Measurements from ENCODE around the gene CORO2B. TPM values are rescaled to one million over a fixed set of nuclear protein-coding genes. Genes with fewer than 3 reads are reported as not detected.
"Not testable (repeated sequence)": the region's sequence is repeated elsewhere in the genome, so short reads cannot be mapped to it uniquely, and the experiment has no call there.

The CORO2B gene
- total RNA-seq, 1 donor from 2014 or later = 0.43 TPM

DNA sequence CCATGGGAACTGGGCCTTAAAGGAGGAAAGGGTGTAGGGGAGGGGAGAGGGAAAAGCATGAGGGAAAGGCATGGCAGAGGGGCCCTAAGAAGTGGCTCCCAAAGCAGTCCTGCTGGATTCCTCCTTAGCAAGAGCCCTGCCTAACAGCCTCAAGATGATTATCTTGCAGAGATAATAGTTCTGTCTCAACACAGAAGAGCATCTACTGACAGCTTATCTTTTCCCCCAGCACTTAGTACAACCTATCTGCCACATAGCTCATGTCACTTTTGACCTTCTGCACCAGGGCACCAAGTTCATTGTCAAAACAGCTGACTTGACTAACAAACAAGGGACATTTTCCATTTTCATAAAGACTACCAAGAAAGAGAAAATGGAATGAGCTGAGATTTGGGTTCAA lies 155.6 kb downstream of the CORO2B start:
- Mint-ChIP-seq H3K36me3 (ENCODE audit: low read depth) (no peaks in the 10 kb centered on the region), H3K27ac (no peak overlapping the region), H3K4me3 (ENCODE audit: low read depth) (no peak overlapping the region), H3K9me3 (no peaks in the 10 kb centered on the region), H3K4me1 (ENCODE audit: low read depth) (peaks cover 3% of the 10 kb centered on the region), H3K27me3 (ENCODE audit: low read depth) (peaks cover 20% of the 10 kb centered on the region)
- intact Hi-C loops (cut with micrococcal nuclease) = loop anchor here (5.0 kb wide), 1 partner anchor 93 kb away; no protein-coding TSS in a partner anchor
- DNase-seq (ENCODE audit: low spot score) = no peak

DNA sequence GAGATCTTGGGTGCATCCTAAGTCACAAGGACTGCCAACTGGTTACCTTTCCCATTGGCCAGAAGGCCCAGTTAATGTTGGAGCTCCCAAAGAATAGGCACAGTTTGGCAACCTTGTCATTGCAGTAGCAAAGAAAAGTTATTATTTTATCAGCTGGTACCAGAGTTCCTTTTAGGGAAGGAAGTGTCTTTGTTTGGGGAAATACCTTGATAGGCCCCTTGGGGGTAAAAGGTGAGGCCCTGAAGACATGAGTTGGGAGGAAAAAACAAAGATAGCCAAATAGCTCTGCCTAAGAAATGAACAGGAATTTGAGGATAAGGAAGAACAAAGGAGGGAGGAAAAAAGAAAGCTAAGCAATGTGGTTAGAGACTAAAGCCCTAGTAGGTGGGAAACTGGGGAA lies 156.1 kb downstream of the CORO2B start:
- intact Hi-C loops (cut with micrococcal nuclease) = loop anchor here (5.0 kb wide), 1 partner anchor 92 kb away; no protein-coding TSS in a partner anchor
- Mint-ChIP-seq H3K27ac (no peak overlapping the region), H3K4me3 (ENCODE audit: low read depth) (no peak overlapping the region), H3K27me3 (ENCODE audit: low read depth) (peaks cover 20% of the 10 kb centered on the region), H3K9me3 (no peaks in the 10 kb centered on the region), H3K36me3 (ENCODE audit: low read depth) (no peaks in the 10 kb centered on the region), H3K4me1 (ENCODE audit: low read depth) (peaks cover 3% of the 10 kb centered on the region)
- no peak for DNase-seq (ENCODE audit: low spot score)

DNA sequence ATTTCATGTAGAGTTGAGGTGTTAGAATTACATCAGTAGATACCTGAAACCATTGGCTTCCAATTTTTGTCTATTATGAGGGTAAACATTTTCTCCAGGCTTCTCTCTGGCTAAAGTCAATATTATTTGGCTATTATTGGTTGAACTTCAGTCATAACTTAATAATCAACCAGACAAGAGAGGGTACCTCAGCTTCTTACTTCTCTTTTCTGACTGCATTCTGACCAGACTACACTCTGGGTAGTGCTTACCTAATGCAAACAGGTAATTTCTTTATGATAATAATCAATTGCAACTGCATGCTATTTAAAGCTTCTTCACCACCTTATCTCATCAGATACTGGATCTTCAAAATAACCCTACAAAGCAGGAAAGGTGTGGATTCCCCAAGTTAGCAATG lies 156.8 kb downstream of the CORO2B start:
- intact Hi-C loops (cut with micrococcal nuclease) = no loop called here
- no peaks in the 10 kb centered on the region for H3K36me3 Mint-ChIP-seq (ENCODE audit: low read depth)
- H3K4me3 Mint-ChIP-seq (ENCODE audit: low read depth) = no peak overlapping the region
- no peak overlapping the region for H3K27ac Mint-ChIP-seq
- DNase-seq (ENCODE audit: low spot score) = no peak
- no peaks in the 10 kb centered on the region for H3K9me3 Mint-ChIP-seq
- peaks cover 3% of the 10 kb centered on the region for H3K4me1 Mint-ChIP-seq (ENCODE audit: low read depth)
- peaks cover 20% of the 10 kb centered on the region for H3K27me3 Mint-ChIP-seq (ENCODE audit: low read depth)

DNA sequence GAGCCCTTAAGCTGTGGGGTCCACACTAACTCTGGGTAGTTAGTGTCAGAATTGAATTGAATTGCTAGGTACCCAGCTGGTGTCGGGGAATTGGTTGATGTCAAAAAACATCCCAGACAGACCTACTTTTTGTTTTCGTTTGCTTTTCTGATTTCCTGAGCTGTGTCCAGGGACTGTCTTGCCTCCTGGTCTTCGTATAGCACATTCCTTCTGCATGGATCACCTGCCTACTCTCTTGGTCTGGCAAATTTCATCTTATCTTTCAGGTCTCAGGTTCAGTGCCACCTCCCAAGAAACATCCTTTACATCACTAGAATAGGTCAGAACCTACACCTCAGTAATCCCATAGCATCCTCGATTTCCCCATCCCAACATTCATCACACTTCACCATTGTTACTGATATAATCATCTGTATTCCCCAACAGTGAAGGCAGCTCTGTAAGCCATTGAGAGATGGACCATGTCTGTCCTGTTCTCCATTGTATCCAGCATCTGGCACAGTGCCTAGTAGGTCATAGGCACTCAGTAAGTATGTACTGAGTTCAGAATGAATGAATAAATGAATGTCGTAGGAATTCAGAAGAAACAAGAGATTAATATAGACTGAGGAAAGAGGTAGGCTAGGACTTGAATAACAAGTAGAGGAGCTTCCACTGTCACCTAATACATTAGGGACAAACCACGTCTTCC lies 160.7 kb downstream of the CORO2B start:
- H3K36me3 Mint-ChIP-seq (ENCODE audit: low read depth) = no peaks in the 10 kb centered on the region
- H3K4me1 Mint-ChIP-seq (ENCODE audit: low read depth) = no peaks in the 10 kb centered on the region
- no peak overlapping the region for H3K4me3 Mint-ChIP-seq (ENCODE audit: low read depth)
- DNase-seq (ENCODE audit: low spot score) = no peak
- no peaks in the 10 kb centered on the region for H3K9me3 Mint-ChIP-seq
- intact Hi-C loops (cut with micrococcal nuclease) = no loop called here
- no peak overlapping the region for H3K27ac Mint-ChIP-seq
- H3K27me3 Mint-ChIP-seq (ENCODE audit: low read depth) = peaks cover 11% of the 10 kb centered on the region

DNA sequence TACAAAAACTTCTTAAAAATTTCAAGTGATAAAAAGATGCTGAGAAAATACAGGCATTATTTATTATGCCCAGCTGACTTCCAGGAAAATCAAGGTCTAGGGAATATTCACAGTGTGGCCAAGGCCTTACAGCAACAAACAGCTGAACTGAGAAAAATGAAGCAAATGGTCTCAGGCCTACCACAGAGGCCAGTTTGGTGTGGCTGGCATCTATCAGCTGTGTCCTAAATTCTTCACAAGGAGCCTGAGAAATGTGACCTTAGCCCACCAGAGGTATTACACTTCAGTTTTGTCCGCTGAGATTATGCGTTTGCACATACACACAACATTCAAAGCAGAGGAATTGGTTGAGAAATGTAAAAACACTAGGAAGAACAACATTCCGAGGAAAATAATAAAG lies 164.5 kb downstream of the CORO2B start:
- no peaks in the 10 kb centered on the region for H3K9me3 Mint-ChIP-seq
- no peak overlapping the region for H3K27ac Mint-ChIP-seq
- no peaks in the 10 kb centered on the region for H3K27me3 Mint-ChIP-seq (ENCODE audit: low read depth)
- no peaks in the 10 kb centered on the region for H3K36me3 Mint-ChIP-seq (ENCODE audit: low read depth)
- no peak for DNase-seq (ENCODE audit: low spot score)
- no peaks in the 10 kb centered on the region for H3K4me1 Mint-ChIP-seq (ENCODE audit: low read depth)
- H3K4me3 Mint-ChIP-seq (ENCODE audit: low read depth) = no peak overlapping the region
- intact Hi-C loops (cut with micrococcal nuclease) = no loop called here

DNA sequence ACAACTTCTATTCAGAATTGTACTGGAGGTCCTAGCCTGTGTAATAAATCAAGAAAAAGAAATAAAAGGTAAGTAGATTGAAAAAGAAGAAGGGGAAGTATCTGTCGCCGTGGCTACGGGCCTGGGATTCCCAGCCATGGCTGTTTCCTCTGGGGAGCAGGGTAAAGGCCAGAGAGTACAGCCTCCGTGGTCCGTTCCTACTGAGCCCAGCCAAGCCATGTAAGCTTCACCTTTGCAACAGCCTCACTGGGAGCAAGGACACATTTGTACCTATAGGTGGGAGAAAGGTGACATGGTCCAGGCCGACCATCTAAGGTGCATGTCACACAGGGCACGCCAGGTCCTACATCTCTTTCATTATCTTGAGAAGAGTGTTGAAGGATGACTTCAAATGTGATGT lies 170.6 kb downstream of the CORO2B start:
- H3K27ac Mint-ChIP-seq = no peak overlapping the region
- no peak overlapping the region for H3K4me3 Mint-ChIP-seq (ENCODE audit: low read depth)
- H3K9me3 Mint-ChIP-seq = no peaks in the 10 kb centered on the region
- no peaks in the 10 kb centered on the region for H3K36me3 Mint-ChIP-seq (ENCODE audit: low read depth)
- peaks cover 2% of the 10 kb centered on the region for H3K27me3 Mint-ChIP-seq (ENCODE audit: low read depth)
- DNase-seq (ENCODE audit: low spot score) = no peak
- H3K4me1 Mint-ChIP-seq (ENCODE audit: low read depth) = no peaks in the 10 kb centered on the region
- intact Hi-C loops (cut with micrococcal nuclease) = no loop called here

DNA sequence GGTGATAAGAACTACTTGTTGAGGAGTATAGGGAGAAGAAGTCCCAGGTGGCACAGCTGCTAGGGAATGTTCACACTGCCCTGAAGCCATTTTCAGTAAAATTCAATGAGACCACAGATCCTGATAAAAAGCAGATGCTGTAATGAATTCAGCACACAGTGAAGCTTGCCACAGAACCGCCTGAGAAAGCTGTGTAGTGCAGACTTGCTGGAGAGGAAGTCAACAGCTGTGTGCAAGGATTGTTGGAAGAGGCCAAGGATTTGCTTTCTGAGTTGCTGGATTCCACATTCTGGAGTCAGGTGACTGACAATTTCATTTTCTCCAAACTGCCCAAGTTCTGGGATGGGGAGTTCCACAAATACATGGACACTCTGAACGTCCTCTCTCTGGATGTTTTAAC lies 171.0 kb downstream of the CORO2B start:
- DNase-seq (ENCODE audit: low spot score) = no peak
- H3K4me3 Mint-ChIP-seq (ENCODE audit: low read depth) = no peak overlapping the region
- H3K9me3 Mint-ChIP-seq = peaks cover 1% of the 10 kb centered on the region
- intact Hi-C loops (cut with micrococcal nuclease) = no loop called here
- H3K27ac Mint-ChIP-seq = no peak overlapping the region
- H3K36me3 Mint-ChIP-seq (ENCODE audit: low read depth) = peaks cover 1% of the 10 kb centered on the region
- peaks cover 2% of the 10 kb centered on the region for H3K4me1 Mint-ChIP-seq (ENCODE audit: low read depth)
- peaks cover 2% of the 10 kb centered on the region for H3K27me3 Mint-ChIP-seq (ENCODE audit: low read depth)

DNA sequence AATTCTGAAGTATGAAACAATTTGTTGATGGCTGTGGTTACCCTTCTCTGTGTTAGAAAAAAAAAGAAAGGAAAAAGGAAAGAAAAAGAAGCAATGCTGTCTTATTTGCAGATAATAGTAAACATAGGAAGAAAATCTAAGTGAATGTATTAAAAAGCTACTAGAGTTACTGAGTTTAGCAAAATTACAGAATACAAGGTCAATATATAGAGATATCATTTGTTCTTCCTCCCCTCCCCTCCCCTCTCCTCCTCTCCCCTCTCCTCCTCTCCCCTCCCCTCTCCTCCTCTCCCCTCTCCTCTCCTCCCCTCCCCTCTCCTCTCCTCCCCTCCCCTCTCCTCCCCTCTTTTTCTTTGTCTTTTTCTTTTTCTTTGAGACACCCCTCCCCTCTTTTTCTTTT lies 172.8 kb downstream of the CORO2B start:
- Mint-ChIP-seq H3K9me3 (peaks cover 3% of the 10 kb centered on the region), H3K36me3 (ENCODE audit: low read depth) (peaks cover 3% of the 10 kb centered on the region), H3K4me1 (ENCODE audit: low read depth) (peaks cover 8% of the 10 kb centered on the region), H3K27ac (no peak overlapping the region), H3K4me3 (ENCODE audit: low read depth) (no peak overlapping the region), H3K27me3 (ENCODE audit: low read depth) (peaks cover 2% of the 10 kb centered on the region)
- intact Hi-C loops (cut with micrococcal nuclease) = no loop called here
- no peak for DNase-seq (ENCODE audit: low spot score)

DNA sequence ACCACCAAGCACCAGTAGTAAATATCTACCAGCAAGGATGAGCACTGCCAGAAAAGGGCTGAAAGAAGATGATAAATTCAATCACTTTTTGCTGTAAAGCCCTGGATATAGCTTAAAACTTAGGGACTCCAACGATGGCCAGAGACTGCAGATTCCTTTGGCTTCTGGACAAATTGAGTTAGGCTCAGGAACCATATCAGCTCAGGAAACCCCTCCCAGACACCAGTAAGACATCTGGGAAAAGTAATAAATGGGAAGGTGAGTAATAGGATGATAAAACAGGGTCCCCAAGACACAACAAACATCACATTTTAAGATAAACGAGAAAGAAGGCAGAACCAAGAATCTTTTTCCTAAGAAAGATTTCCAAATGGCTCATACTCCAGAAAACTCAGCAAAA lies 176.9 kb downstream of the CORO2B start:
- Mint-ChIP-seq H3K27me3 (ENCODE audit: low read depth) (peaks cover 8% of the 10 kb centered on the region), H3K27ac (no peak overlapping the region), H3K9me3 (peaks cover 3% of the 10 kb centered on the region), H3K4me3 (ENCODE audit: low read depth) (no peak overlapping the region), H3K4me1 (ENCODE audit: low read depth) (peaks cover 8% of the 10 kb centered on the region), H3K36me3 (ENCODE audit: low read depth) (peaks cover 3% of the 10 kb centered on the region)
- DNase-seq (ENCODE audit: low spot score) = no peak
- intact Hi-C loops (cut with micrococcal nuclease) = no loop called here

DNA sequence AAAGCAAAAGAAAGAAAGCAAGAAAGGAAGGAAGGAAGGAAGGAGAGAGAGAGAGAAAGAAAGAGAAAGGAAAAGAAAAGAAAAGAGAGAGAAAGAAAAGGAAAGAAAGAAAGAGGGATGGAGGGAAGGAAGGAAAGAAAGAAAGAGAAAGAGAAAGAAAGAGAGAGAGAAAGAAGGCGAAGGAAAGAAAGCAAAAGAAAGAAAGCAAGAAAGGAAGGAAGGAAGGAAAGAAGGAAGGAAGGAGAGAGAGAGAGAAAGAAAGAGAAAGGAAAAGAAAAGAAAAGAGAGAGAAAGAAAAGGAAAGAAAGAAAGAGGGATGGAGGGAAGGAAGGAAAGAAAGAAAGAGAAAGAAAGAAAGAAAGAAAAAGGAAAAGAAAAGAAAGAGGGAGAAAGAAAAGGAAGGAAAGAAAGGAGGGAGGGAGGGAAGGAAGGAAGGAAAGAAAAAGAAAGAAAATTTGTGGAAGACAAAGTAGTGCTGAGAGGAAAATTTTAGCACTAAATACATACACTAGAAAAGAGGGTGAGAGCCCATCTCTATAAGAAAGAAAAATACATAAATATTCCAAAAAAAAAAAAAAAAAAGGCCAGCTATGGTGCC lies 181.3 kb downstream of the CORO2B start:
- intact Hi-C loops (cut with micrococcal nuclease); H3K4me1 Mint-ChIP-seq (ENCODE audit: low read depth); H3K36me3 Mint-ChIP-seq (ENCODE audit: low read depth); H3K4me3 Mint-ChIP-seq (ENCODE audit: low read depth); H3K9me3 Mint-ChIP-seq; H3K27ac Mint-ChIP-seq; DNase-seq (ENCODE audit: low spot score): not testable (repeated sequence)
- peaks cover 32% of the 10 kb centered on the region for H3K27me3 Mint-ChIP-seq (ENCODE audit: low read depth)

DNA sequence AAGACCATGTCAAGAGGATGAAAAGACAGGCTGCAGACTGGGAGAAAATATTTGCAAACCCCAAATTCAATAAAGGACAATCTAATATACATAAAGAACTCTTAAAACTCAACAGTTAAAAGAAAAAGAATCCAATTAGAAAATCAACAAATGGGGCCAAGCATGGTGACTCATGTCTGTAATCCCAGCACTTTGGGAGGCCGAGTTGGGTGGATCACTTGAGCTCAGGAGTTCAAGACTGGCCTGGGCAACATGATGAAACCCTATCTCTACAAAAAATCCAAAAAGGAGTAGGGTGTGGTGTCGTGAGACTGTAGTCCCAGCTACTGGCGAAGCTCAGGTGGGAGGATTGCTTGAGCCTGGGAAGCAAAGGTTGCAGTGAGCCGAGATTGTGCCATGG lies 184.3 kb downstream of the CORO2B start:
- H3K27me3 Mint-ChIP-seq (ENCODE audit: low read depth) = peaks cover 35% of the 10 kb centered on the region
- no peak overlapping the region for H3K27ac Mint-ChIP-seq
- no peaks in the 10 kb centered on the region for H3K4me1 Mint-ChIP-seq (ENCODE audit: low read depth)
- no peaks in the 10 kb centered on the region for H3K36me3 Mint-ChIP-seq (ENCODE audit: low read depth)
- DNase-seq (ENCODE audit: low spot score) = no peak
- H3K4me3 Mint-ChIP-seq (ENCODE audit: low read depth) = no peak overlapping the region
- intact Hi-C loops (cut with micrococcal nuclease) = no loop called here
- H3K9me3 Mint-ChIP-seq = no peaks in the 10 kb centered on the region

DNA sequence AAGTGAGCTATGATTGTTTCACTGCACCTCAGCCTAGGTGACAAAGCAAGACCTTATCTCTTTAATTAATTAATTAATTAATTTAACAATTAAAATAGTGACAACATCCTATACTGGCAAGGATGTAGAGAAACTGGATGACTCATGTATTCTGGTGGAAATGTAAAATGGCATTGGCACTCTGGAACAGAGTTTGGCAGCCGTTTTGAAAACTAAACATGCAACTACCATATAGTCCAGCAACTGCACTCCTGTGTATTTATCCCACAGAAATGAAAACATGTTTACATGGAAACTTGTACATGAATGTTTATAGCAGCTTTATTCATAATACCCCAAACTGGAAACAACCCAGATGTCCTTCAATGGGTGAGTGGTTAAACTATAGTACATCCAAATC lies 185.3 kb downstream of the CORO2B start:
- Mint-ChIP-seq H3K36me3 (ENCODE audit: low read depth) (no peaks in the 10 kb centered on the region), H3K4me1 (ENCODE audit: low read depth) (peaks cover 2% of the 10 kb centered on the region), H3K27ac (no peak overlapping the region), H3K27me3 (ENCODE audit: low read depth) (peaks cover 39% of the 10 kb centered on the region), H3K4me3 (ENCODE audit: low read depth) (no peak overlapping the region), H3K9me3 (no peaks in the 10 kb centered on the region)
- intact Hi-C loops (cut with micrococcal nuclease) = no loop called here
- DNase-seq (ENCODE audit: low spot score) = no peak

DNA sequence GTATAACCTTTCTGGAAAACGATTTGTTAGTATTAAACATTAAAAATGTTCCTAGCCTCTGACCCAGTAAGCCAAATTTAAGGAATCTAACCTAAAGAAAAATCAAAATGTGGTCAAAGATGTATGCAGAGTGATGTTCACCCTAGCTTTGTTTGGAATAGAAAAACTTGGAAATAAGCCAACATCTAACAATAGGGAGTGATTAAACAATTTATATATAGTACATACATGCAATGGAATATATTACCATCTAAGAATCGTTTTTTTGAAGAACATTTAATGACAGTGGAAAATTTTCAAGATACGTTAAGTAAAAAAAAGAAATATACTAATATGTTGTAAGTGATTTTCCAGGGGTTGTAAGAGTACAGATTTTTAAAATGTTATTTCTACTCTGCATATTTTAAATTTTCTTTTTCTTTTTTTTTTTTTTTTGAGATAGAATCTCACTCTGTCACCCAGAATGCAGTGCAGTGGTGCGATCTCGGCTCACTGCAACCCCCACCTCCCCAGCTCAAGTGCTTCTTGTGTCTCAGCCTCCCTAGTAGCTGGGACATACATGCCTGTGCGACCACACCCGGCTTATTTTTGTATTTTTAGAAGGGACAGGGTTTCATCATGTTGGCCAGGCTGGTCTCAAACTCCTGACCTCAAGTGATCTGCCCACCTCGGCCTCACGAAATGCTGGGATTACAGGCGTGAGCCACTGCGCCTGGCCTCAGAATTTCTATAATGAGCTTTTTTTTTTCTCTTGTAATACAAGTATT lies 187.0 kb downstream of the CORO2B start:
- no peak overlapping the region for H3K27ac Mint-ChIP-seq
- no peaks in the 10 kb centered on the region for H3K36me3 Mint-ChIP-seq (ENCODE audit: low read depth)
- intact Hi-C loops (cut with micrococcal nuclease) = no loop called here
- no peak for DNase-seq (ENCODE audit: low spot score)
- H3K4me1 Mint-ChIP-seq (ENCODE audit: low read depth) = peaks cover 2% of the 10 kb centered on the region
- peaks cover 33% of the 10 kb centered on the region for H3K27me3 Mint-ChIP-seq (ENCODE audit: low read depth)
- H3K4me3 Mint-ChIP-seq (ENCODE audit: low read depth) = no peak overlapping the region
- H3K9me3 Mint-ChIP-seq = no peaks in the 10 kb centered on the region
